Measurements from ENCODE around the gene VSIG1.

VSIG1 gene

DNA sequence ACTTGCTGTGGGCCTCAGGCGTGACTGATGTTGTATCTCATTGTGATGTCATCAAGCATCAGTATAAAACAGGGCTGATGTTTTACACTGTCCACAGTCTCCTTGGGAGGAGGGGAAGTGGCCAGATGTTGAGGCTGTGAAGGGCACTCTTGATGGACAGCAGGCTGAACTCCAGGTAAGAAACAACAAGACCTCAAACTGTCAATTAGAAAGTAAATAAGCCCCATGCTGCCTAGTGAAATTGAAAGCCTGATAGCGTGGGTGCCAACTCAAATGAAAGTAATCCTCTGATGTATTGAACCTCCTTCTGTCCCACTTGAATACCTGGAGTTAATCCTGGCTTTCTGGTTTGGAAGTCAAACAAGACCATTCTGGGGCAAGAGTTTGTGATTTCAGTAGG, 19.7 kb downstream of the VSIG1 start:
- no peak for DNase-seq

- DNase-seq: no peak
Measured at GRCh38 chrX:108068121-108068520, 23.3 kb downstream of the VSIG1 start.

DNA sequence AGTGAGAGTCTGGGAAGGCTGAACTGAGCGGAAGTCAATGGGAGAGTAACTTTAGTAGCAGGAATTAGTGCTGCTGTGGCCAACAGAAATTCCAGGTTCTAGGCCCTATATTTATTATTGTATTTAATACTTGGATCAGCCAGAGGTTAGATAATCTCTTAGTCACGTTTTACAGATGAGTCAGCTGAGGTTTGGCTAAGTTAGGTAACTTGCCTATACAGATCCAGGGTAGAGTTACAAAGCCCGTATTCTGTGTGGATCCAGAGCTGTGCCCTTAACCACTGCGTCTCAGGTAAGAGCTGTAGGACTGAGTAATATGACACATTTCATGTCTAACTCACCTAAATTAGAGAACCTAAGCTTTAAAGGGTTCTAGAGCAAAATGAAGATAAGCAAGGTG, 26.0 kb downstream of the VSIG1 start:
- DNase-seq: no peak

DNA sequence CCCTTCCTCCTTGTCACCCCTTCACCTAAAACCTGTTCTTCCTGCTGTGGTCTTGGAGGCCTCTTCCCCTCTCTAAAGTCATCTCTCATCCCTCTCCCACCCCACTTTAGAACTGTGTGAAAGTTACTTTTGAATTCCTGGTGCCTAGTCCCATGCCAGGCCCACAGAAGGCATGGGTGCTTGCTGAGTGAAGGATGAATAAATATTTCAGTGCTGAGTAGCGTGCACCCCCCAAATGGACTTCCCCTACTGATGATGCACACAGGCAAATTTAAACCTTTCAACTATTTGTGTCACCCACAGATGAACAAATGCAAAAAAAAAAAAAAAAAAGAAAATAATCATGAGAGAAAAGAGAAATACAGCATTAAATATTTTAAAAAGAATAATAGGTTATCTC, 26.7 kb downstream of the VSIG1 start:
- DNase-seq: no peak

GRCh38 chrX:108072746-108073145, 27.9 kb downstream of the VSIG1 start:
- no peak for DNase-seq

GRCh38 chrX:108081110-108081509, 36.2 kb downstream of the VSIG1 start:
- DNase-seq: no peak

DNA sequence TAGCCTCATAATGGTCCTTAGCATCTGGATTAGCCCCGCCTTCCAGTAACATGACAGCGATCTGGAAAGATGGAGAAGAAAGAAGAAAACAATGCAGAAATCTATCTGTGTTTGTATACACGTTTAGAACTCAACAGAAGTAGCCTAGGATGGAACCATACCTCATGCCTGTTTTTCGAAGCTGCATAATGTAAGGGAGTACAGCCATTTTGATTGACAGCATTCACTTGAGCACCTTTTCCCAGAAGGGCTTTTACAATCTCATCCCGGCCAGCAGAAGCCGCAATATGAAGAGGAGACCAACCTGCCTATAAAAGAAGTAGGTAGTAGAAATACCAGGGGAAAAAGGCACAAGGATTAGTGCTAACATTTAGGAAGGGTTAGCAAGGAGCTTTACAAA, 42.9 kb downstream of the VSIG1 start:
- no peak for DNase-seq

DNA sequence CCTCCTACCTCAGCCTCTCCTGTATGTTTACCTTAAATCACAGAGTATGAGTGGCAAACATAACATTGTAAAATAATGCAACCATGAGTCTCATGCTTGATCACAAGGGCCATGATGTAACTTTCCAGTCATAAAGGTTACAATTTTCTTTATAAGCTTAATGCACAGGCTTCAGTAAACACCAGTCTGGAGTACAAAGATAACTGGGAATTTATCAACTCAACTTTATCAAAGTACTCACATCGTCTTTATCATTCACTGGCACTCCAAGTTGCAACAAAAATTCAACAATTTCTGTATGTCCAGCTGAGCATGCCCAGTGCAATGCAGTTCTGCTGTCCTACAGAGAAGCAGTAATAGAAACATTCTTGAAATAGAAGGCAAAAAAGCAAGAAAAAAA, 43.6 kb downstream of the VSIG1 start:
- no peak for DNase-seq

DNA sequence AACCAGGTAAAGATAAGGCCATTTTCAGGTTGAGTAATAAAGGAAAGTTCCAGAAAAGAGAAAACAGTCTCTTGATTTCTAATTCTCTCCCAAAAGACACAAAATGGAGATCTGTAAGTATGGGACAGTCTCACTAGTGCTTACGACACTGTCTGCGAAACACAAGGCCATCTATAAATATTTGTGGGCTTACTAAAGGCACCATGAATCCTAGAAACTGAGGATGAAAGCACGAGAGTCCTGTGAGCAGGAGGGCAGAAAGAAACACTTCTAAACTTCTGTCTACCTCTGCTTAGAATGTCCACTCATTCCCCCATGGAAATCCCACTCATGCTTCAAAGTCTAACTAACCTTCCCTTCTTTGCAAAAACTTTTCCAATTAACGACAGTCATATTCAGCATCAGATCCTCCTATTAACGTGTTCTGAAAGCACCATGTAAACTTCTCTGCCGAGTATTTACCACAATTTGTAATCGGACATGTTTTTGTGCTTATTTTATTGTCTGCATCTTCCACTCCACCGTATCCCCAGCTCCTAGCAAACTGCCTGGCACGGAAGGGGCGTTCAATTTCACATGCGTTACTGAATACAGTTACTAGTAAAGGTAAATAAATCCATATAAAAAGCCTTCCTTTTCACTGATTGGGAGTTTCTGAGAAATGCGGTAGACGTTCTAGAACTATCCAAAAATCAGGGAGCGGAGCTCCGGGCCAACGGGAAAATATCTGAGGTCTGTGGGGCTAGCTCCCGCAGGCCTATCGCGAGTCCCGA, 45.8 kb downstream of the VSIG1 start:
- peak in 1 of 5 donors; percentile 1 for DNase-seq

DNA sequence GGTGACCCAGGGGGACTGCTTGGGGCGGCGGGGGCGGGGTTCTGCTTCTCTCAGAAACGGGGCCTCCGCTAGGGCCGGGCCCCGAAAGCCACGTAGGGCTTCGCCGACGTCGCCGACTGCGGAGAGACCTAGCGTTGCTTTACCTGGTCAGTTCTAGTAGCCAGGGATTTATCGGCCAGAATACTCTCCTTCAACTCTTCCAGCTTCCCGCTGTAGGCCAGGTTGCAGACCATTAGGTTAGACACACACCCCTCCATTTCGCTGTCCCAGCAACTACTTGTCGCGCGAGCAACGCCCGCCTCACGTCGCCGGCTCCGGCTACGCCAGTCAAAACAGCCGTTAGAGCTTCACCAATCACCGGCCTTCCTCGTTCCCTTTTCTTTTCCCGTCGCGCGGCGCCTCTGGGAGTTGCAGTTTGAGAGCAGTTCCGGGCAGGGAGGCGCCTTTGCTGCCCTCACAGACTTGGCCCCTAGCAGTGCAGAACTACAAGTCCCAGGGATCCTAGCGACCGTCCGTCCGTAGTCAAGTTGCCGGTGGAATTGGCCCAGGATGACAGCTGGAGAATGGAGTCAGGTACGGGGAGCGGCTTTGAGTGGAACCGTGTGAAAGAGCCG, 46.5 kb downstream of the VSIG1 start, which contains the start of the genes ATG4A and PSMD10:
ATG4A (plus strand) TSS at position 515 of the 614 bp plus-strand sequence; CDS start at position 564, 49 bp downstream.
PSMD10 (minus strand) TSS at position 279 of the 614 bp plus-strand sequence; CDS start at position 257, 22 bp downstream.
- DNase-seq: peak; percentile 77 to 93 (median 82)

DNA sequence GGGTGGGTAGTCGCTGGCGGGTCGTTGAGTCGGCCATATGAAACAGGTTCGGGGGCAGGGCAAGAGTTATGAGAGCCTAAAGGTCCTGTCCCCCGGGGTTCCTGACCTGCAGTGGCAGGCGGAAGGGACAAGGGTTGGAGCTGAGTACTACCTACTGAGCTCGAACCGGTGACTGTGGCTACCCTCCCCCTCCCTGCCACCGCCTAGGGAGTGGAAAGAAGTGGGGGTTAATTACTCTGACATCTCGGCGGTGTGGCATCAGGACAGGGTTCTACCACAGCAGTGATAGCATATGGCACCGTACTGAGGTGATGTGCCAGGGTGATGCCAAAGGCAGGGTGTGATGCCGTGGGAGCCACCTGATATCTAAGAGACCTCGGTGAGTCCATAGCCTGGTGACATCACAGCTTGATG, 47.0 kb downstream of the VSIG1 start:
- DNase-seq: no peak

- DNase-seq: no peak
Measured at GRCh38 chrX:108097380-108097779, 52.5 kb downstream of the VSIG1 start.

DNA sequence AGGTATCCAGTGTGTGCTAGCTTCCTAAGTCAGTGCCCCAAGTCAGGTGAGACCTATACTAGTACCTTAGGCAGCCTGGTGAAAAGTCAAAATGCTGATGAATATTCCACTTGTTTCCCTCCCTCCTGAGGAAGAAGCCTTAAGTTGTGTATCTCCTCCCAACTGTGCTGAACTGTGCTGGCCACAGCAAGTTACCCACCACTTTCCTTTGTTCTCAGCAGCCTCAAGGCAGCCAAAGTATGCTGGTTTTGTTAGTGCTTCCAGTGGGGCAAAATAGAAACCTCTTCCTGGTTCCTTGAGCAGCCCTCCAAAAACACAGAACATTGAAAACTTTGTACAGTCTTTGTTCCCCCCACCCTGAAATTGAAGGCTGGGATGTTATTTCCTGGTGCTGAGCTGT, 60.6 kb downstream of the VSIG1 start:
- no peak for DNase-seq

GRCh38 chrX:108114541-108114940, 69.7 kb downstream of the VSIG1 start:
- no peak for DNase-seq

- DNase-seq: no peak
Measured at GRCh38 chrX:108117988-108118387, 73.1 kb downstream of the VSIG1 start.

- DNase-seq: no peak
Measured at GRCh38 chrX:108121291-108121690, 76.4 kb downstream of the VSIG1 start.

- DNase-seq: no peak
Measured at GRCh38 chrX:108122748-108123147, 77.9 kb downstream of the VSIG1 start.

- no peak for DNase-seq
Measured at GRCh38 chrX:108123591-108124366, 78.9 kb downstream of the VSIG1 start.

DNA sequence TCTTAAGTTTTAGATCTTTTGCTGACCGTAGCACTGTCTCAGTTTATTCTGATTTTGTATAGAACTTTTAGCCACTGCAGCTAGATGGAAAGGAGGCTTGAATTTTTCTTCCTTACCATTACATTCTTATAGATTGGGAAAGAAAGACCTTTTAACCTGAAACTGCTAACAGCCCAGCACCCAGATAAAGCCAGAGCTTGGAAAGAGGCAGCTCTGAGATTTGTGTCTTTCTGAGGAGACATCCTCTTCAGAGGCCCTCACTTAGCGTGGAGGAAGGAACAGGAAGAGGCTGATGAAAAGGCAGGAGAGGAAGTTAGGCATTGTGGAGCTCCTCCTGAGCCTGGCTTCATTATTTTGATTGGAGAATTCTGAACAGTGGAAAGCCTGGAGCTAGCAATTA, 81.8 kb downstream of the VSIG1 start:
- no peak for DNase-seq

GRCh38 chrX:108127152-108127551, 82.3 kb downstream of the VSIG1 start:
- no peak for DNase-seq

Data from T-helper 1 cell (primary cell).